Left lung (tissue), 10 donors: ENCODE measurements around the gene ECE1. TPM values are rescaled to one million over a fixed set of nuclear protein-coding genes. Genes with fewer than 3 reads are reported as not detected.

ENCODE experiments used
- ATAC-seq: fragments of 200-7000 bp; cut with Tn5 transposase; one replicate; pipeline ENCODE4 v1.9.1; 2020; ENCODE audit warnings: moderate library complexity
- DNase-seq, 4 donors: peaks; one replicate each; pipeline ENCODE4 v3.0.0-alpha.2; 2013 to 2020
- H3K27ac ChIP-seq, 2 donors: fragments of 200-600 bp; sonication (generic) in 1 of 2; one replicate each; pipeline versions ENCODE4 v1.5.0 to v1.8.0; 2020 to 2021
- H3K27me3 ChIP-seq, 2 donors: fragments of 200-600 bp; sonication (generic) in 1 of 2; one replicate each; pipeline versions ENCODE4 v1.5.0 to v1.8.0; 2020 to 2021
- H3K36me3 ChIP-seq, 2 donors: fragments of 200-600 bp; sonication (generic) in 1 of 2; one replicate each; pipeline versions ENCODE4 v1.5.0 to v1.8.0; 2020 to 2021
- H3K4me1 ChIP-seq, 2 donors: fragments of 200-600 bp; one replicate each; pipeline ENCODE4 v1.8.0; 2021
- H3K4me3 ChIP-seq, 2 donors: fragments of 200-600 bp; sonication (generic) in 1 of 2; one replicate each; pipeline versions ENCODE4 v1.5.0 to v1.8.0; 2020 to 2021; ENCODE audit warnings: mild to moderate bottlenecking in 1 of 2
- H3K9me3 ChIP-seq, 2 donors: fragments of 200-600 bp; sonication (generic) in 1 of 2; one replicate each; pipeline versions ENCODE4 v1.5.0 to v1.8.0; 2020 to 2021
- intact Hi-C, 2 donors: fragments of 100-400 bp; cut with DNase I; formaldehyde crosslinking; loops; one replicate each; pipeline versions ENCODE4 v1.11.2 to v1.14.2; 2022
- polyA plus RNA-seq, 6 donors: library from polyadenylated mRNA; unstranded; fragments of 120-200 nt; gene quantifications; one replicate each; pipeline ENCODE4 v1.2.1, GENCODE V29; 2013; ENCODE audit not compliant: insufficient read length in 6 of 6
- total RNA-seq, 2 donors: library from RNA; stranded (reverse); fragmentation: NEBNext Ultra II Directional; extraction: Animal tissue kit (Norgen Biotek cat#: 25700); gene quantifications; one replicate each; pipeline ENCODE4 v1.2.1, GENCODE V29; 2021
- TF ChIP-seq, protein P1 (sequence below), 2 donors: fragments of 200-600 bp; sonication (generic) in 1 of 2; IDR thresholded peaks; one replicate each; pipeline versions ENCODE4 v1.5.0 to v1.8.0; 2021; ENCODE audit warnings: antibody characterized with exemption in 2 of 2
- donor health status: DM: no; HTN: yes; CAD: no.
- donor health status: DM: no; HTN: no; CAD: no.

Gene ECE1
- total and polyA plus RNA-seq, 8 donors, result 76.7 to 107 (median 83.3) TPM

DNA sequence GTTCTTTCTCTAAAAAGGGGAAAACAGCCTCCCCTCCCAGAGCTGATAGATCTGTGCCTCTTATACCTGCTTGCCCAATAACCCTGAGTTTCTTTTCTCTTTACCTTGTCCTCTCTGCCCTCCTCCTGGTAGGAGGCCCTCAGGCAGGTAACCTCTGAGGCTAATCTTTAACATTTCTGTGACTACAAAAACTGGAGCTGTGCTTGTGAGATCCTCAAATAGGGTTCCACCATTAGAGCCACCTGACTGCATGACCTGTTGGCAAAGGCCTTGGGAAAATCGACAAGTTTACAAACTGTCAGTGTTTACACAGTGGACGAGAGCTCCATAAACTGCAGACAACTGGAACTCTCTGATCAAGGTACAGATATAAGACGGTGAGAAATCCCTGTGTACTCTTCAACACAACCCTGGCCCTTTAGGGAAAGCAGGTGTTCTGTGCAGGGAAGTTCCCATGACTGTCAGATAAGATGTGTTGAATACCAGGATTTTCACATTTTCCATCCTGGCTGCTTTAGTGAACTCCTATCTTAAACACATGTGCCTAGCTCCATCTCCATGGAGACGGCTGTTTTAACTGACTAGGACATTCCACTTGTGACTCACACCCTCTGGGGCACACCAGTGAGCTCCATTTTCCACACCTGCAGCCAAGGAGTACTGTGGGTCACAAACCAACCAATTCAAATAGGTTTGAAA, 38.3 kb downstream of the ECE1 start:
- Histone ChIP-seq H3K36me3 (peaks cover 0 to 98% of the 10 kb centered on the region in 2 donors), H3K27me3 (no peaks in the 10 kb centered on the region), H3K4me3 (no peak overlapping the region), H3K4me1 (peaks cover 0 to 27% of the 10 kb centered on the region in 2 donors), H3K27ac (peak overlapping the region; percentile 3 to 22), H3K9me3 (no peaks in the 10 kb centered on the region)
- ATAC-seq (peak; percentile 84), DNase-seq (peak in 2 of 4 donors; percentile 13 to 60)
- TF ChIP-seq, protein P1, sequence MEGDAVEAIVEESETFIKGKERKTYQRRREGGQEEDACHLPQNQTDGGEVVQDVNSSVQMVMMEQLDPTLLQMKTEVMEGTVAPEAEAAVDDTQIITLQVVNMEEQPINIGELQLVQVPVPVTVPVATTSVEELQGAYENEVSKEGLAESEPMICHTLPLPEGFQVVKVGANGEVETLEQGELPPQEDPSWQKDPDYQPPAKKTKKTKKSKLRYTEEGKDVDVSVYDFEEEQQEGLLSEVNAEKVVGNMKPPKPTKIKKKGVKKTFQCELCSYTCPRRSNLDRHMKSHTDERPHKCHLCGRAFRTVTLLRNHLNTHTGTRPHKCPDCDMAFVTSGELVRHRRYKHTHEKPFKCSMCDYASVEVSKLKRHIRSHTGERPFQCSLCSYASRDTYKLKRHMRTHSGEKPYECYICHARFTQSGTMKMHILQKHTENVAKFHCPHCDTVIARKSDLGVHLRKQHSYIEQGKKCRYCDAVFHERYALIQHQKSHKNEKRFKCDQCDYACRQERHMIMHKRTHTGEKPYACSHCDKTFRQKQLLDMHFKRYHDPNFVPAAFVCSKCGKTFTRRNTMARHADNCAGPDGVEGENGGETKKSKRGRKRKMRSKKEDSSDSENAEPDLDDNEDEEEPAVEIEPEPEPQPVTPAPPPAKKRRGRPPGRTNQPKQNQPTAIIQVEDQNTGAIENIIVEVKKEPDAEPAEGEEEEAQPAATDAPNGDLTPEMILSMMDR (IDR thresholded peaks at IDR 0.05), result no peak
- intact Hi-C loops, result no loop called here

DNA sequence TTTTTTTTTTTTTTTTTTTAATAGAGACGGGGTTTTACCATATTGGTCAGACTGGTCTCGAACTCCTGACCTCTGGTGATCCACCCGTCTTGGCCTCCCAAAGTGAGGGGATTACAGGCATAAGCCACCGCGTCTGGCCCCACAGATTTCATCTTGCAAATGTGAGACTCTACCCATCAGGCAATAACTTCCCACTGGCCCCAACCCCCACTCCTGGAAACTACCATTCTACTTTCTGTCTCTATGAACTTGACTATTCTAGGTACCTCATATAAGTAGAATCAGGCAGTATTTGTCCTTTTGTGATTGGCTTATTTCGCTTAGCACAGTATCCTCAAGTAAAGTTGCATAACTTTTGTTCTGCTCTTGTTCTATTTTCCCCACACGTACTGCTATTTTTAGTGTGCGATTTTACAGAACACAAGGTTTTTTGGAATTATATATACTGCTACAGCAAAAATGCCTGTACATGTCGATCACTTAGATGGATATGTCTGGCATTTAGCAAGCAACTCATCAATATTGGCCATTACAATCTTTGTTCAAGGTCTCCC, 40.2 kb downstream of the ECE1 start:
- no peak overlapping the region for H3K4me3 ChIP-seq
- H3K4me1 ChIP-seq, result peaks cover 0 to 18% of the 10 kb centered on the region in 2 donors
- H3K36me3 ChIP-seq, result peaks cover 0 to 98% of the 10 kb centered on the region in 2 donors
- no peaks in the 10 kb centered on the region for H3K27me3 ChIP-seq
- no peak overlapping the region for H3K27ac ChIP-seq
- no peak for ATAC-seq
- no peak for DNase-seq
- TF ChIP-seq, protein P1 (IDR thresholded peaks at IDR 0.05), result no peak
- no peaks in the 10 kb centered on the region for H3K9me3 ChIP-seq
- intact Hi-C loops, result no loop called here

DNA sequence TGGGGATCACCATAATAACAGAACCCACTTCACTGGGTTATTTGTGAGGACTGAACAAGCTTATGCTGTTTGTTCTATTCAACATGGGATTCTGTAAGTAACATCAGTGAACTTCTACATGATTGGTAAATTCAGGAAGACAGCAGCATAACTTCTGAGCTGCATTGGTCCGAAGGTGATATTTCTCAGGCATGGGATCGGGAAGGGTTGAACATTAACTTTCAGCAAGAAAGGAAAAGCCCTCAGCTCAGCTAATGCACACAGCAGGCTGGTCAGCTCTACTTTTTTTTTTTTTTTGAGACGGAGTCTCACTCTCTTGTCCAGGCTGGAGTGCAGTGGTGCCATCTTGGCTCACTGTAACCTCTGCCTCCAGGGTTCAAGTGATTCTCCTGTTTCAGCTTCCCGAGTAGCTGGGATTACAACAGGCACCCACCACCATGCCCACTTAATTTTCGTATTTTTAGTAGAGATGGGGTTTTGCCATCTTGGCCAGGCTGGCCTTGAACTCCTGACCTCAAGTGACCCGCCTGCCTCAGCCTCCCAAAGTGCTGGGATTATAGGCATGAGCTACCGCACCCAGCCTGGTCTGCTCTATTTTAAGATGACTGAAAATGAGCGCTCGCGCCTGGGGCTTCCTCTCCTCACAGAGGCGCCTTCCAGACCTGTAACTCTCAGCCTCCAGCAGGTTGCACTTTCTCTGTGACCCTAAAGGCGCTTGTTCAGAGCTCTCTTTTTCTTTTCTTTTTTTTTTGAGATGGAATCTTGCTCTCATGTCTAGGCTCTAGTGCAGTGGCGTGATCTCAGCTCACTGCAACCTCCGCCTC, 42.2 kb downstream of the ECE1 start:
- intact Hi-C loops, result no loop called here
- Histone ChIP-seq H3K27ac (no peak overlapping the region), H3K27me3 (no peaks in the 10 kb centered on the region), H3K9me3 (no peaks in the 10 kb centered on the region), H3K4me1 (peaks cover 0 to 6% of the 10 kb centered on the region in 2 donors), H3K36me3 (peaks cover 0 to 98% of the 10 kb centered on the region in 2 donors), H3K4me3 (no peak overlapping the region)
- TF ChIP-seq, protein P1 (IDR thresholded peaks at IDR 0.05), result no peak
- DNase-seq (no peak), ATAC-seq (no peak)

DNA sequence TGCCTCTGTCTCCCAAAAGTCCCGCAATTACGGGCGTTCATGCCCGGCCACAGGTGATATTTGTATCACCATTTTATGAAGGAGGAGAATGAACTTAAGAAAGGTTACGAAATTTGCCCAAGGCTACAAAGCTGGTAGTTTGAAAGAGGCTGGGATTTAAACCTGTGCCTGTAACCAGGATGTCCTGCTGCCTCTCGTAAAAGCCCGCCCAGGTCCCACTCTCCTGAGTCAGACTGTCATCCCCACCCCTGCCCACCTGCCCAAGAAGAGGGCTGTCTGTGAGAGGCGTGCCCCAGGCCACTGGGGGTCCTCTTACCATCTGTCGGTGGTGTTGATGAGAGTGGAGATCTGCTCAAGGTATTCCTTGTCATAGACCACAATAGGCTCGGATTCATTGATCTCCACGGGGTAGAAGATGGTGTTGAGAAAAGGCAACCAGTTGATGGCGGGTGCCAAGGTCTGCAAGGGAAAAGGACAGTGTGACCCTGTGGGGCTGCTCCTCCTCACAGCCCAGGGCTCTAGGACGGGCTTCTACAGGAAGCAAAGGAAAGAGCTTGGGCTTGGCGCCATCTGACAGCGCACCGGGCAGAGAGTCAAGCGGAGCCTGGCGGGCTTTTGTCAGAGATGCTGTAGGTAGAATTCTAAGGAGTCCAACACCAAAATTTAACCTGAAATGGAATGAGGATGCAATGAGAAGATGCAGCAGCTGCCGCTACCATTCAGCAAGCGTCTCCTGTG, 43.2 kb downstream of the ECE1 start:
- no peaks in the 10 kb centered on the region for H3K27me3 ChIP-seq
- H3K4me1 ChIP-seq, result peaks cover 0 to 4% of the 10 kb centered on the region in 2 donors
- no peak overlapping the region for H3K27ac ChIP-seq
- ATAC-seq, result no peak
- intact Hi-C loops, result no loop called here
- no peak for DNase-seq
- TF ChIP-seq, protein P1 (IDR thresholded peaks at IDR 0.05), result no peak
- peaks cover 0 to 98% of the 10 kb centered on the region in 2 donors for H3K36me3 ChIP-seq
- H3K9me3 ChIP-seq, result no peaks in the 10 kb centered on the region
- H3K4me3 ChIP-seq, result no peak overlapping the region
